22Rv1 (cell line): ENCODE measurements around the gene TRPC4.

Source experiments
- CTCF ChIP-seq: fragments of 450-650 bp; IDR thresholded peaks from 2 replicates; pipeline ENCODE4 v1.5.1; 2017; ENCODE audit warnings: mild to moderate bottlenecking
- ZFX ChIP-seq: fragments of 450-650 bp; IDR thresholded peaks from 2 replicates; pipeline ENCODE4 v1.6.1; 2017; ENCODE audit warnings: antibody characterized with exemption, borderline replicate concordance

GRCh38 chr13:37647031-37647650, 222.4 kb downstream of the TRPC4 start:
- TF ChIP-seq CTCF (no peak), ZFX (no peak)
